ENCODE results near the gene INS.

The INS gene

DNA sequence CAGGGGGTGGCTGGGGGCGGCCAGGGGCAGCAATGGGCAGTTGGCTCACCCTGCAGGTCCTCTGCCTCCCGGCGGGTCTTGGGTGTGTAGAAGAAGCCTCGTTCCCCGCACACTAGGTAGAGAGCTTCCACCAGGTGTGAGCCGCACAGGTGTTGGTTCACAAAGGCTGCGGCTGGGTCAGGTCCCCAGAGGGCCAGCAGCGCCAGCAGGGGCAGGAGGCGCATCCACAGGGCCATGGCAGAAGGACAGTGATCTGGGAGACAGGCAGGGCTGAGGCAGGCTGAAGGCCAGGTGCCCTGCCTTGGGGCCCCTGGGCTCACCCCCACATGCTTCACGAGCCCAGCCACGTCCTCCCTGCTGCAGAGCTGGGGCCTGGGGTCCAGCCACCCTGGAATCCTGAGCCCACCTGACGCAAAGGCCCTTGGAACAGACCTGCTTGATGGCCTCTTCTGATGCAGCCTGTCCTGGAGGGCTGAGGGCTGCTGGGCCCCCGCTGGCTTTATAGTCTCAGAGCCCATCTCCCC, at the start of gene INS:
Gene INS (minus strand): TSS at position 474 of the 524 bp plus-strand sequence. CDS start 238 bp downstream, at position 236.
- no peak for DNase-seq

DNA sequence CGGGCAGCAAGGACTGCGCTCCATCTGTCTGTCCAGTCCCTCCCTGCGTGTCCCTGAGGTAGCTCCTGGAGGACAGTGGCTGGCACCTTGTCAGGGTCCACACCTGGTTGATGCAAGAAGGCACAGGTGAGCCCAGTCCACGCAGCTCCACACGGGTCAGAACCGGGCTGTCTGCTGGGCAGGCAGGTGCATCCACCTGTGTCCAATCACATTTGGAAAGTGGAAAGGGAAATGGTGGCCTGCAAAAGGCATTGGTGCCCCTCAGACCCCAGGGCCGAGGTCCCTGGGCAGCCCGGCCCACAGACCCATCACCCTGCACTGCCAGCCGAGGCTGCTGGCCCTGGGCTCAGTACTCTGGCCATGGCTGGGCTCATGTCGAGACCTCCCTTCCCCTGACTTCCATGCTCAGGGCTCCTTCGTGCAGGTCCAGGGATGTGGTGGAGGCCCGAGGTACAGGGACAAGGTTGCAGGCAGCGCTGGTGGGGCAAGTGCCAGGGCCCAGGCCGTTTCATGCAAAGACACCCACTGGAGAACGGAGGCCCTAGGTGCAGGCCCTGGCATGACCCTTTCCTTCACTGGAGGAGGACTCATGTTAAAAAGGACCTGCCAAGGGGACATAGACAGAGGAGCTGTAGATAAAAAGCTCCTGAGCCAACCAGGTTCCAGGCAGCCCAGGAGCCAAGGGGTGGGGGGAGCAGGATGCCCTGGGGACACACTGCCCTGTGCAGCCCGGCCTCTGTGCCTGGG, 49.5 kb upstream of the INS start:
- no peak for DNase-seq

DNA sequence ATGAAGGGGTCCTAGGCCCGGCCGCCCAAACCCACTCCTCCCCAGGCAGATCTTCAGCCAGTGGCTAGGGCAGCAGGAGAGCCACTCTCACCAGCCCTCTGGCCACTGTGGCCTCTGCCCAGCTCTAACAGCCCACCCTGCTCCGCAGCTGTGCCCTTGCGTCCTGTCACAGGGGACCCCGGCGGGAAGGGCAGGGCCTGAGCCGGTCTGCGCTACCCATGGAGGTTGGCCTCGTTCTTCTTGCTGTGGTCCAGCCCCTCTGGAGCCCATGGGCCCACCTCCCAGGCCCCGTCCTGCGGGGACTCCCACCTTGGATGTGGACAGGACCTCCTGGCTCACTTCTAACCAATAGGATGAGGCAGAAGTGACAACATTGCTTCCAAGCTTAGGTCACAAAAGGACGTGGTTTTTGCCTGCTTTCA, 48.9 kb upstream of the INS start:
- DNase-seq, result no peak

DNA sequence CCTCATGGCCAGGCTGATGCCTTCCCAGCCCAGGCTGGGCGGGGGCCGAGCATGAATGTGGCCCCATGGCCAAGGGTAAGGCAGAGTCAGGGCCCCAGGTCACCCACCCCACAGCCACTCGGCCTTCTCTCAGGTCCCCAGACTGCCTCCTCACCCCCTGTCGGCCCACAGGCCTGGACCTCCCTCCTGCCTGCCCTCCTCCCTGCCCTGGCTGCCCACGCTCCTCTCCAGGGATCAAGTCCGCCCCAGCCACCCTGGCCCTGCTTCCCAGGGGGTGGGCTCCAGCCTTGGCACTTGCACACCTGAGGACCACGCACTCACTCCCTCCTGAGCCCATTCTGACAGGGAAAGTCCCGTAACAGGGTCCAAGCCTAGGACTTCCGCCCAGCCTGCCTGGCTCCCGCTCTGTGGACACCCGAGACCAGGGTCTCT, 48.4 kb upstream of the INS start:
- no peak for DNase-seq

DNA sequence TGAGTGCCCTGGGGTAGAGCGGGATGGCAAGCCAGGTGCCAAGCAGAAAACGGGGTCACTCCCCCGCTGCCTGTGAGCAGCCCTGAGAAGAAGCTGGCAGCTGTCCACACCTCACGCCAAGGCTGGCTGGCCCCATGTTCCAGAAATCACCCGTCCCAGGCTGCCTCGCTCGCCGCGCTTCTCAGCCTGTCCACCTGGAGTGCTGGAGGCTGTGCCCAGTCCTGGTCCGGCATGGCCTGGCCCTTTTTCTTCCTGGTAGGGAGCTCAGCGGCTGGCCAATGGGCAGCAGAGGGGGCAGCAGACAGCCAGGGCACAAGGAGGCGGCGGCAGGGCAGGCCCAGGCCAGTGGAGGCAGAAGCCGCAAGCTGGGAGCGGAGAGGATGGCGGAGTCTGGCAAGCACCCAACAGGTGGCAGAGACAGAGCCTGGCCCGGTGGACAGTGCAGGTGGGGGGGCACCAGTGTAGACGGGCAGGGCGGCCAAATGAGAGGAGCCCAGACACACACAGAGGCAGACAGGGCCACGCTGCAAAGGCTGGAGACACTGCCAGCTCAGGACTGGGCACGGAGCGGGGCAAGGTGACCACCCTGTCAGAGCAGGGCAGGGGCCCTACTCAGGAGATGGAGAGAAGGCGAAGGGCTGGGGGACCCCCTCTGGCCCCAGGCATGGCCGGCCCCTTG, 47.8 kb upstream of the INS start:
- DNase-seq, result no peak

DNA sequence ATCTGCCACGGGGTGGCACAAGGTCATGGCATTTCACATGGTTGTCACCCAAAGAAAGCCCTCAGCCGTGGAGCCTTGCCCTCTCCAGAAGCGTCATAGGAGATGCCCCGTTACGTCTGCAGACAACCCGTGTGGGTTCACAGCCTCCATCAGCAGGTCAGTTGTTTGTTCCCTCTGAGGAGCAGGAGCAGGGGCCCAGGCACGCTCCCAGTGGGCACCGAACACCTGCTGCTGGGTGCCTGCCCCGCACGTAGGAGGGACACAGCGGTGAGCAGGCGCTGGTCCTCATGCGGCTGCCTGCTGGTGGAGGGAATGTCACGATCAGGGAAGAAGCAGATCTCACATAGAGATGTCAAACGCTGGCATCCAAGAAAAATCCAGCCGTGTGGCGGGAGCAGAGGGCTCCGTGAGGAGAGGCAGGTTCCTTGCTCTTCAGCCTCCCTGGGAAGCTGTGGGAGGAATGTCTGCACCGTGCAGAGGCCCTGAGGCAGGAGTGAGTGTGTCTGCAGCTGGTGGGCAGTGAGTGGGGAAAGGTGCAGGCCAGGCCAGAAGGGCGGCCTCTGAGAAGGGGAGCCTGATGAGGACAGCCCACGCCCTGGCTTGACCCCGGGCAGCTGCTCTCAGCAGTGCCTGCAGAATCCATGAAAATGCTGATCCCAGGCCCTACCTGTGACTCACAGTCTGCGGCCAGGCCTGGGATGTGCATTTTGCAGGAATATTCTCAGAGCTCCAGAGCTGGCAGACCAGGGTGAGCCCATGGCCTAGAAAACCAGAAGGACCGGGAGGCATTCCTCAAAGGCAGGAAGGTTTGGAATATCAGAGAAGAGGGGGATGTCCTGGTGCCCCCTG, 47.0 kb upstream of the INS start:
- no peak for DNase-seq

DNA sequence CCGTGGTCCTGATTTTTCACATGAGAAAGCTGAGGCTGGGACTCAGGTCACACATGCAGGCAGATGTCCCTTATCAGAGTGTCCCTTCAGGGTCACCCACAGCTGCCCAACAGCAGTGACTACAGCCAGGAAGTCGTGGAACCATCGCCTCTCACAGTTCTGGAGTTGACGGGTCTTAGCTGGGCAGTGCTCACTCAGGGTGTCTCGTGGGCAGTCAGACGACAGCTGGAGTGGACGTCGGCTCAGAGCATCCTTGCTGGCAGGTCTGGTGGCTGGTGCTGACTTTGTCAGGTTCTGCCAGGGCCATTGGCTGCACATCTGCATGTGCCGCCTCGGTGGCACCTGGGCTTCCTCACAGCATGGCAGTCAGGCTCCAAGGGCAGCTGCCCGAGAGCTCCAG, 46.2 kb upstream of the INS start:
- no peak for DNase-seq

DNA sequence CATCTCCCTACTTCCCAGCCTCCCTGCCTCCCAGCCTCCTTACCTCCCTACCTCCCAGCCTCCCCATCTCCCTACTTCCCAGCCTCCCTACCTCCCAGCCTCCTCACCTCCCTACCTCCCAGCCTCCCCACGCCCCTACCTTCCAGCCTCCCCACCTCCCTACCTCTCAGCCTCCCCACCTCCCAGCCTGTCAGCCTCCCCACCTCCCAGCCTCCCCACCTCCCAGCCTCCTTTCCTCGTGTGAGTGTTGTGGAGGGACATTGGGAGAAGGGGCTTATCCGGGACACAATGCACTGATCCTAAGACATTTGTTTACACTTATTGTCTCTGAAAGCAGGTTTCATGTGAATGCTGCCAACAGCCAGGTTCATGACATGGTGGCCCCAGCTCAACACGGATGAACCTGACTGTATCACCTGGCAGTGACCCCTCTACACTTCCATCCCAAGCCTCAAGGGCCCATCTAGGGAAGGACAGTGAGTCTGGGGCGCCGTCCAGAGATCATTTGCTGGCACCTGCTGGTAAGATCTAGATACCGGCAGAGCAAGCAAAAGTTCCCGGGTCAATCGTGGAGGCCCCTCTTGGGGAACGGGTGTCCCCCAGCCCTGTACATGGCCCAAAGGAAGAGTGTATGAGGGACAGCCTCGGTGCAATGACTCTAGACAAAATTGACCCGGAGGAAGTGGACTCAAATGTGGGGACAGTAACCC, 45.1 kb upstream of the INS start:
- DNase-seq, result no peak

DNA sequence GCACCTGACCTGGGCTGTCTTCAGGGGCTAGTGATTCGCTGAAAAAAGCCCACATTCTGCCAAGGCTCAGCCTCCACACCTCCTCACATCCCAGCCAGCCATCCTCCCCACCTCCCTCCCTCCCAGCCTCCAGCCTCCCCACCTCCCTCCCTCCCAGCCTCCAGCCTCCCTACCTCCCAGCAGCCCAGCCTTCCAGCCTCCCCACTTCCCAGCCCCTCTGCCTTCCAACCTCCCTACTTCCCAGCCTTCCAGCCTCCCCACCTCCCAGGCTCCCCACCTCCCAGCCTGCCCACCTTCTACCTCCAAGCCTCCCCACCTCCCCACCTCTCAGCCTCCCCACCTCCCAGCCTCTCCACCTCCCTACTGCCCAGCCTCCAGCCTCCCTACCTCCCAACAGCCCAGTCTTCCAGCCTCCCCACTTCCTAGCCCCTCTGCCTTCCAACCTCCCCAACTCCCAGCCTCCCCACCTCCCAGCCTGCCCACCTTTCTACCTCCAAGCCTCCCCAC, 44.3 kb upstream of the INS start:
- DNase-seq, result no peak

DNA sequence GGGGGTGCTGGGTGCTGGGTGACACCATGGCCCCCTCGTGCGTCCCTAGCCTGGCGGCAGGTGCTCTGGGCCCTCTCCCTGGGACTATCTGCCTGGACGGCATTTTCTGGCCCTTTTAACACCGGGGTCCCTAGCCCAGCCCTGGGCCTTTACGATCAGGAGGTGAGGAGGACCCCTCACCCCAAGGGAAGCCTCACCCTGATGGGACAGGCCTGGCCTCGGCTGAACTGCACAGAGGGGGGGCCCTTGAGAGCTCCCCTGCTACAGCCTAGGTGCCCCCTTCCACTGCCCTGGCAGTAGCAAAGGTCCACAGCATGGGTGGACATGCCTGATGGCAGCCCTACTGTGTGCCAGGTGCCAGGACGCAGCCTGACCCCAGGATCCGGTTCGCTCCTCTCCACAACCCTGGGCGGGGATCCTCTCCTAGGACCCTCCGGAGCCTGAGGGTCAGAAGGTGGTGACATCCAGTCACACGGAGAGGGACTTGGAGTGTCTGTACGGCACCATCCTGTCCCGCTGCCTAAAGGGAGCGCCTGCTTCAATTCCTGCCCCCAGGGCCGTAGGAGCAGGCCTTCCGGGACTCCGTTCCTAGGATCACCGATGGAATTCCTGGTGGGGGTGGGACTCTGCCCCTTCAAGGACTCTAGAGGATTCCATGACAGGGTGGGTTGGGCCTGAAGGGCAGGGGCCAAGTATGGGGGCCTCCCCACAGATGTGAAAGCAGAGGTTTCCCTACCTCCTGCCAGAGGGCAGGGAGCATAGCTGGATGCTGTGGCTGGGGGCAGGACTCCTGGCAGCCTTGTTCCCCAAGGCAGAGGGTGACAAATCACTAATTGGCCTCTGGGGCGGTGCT, 43.6 kb upstream of the INS start:
- no peak for DNase-seq

DNA sequence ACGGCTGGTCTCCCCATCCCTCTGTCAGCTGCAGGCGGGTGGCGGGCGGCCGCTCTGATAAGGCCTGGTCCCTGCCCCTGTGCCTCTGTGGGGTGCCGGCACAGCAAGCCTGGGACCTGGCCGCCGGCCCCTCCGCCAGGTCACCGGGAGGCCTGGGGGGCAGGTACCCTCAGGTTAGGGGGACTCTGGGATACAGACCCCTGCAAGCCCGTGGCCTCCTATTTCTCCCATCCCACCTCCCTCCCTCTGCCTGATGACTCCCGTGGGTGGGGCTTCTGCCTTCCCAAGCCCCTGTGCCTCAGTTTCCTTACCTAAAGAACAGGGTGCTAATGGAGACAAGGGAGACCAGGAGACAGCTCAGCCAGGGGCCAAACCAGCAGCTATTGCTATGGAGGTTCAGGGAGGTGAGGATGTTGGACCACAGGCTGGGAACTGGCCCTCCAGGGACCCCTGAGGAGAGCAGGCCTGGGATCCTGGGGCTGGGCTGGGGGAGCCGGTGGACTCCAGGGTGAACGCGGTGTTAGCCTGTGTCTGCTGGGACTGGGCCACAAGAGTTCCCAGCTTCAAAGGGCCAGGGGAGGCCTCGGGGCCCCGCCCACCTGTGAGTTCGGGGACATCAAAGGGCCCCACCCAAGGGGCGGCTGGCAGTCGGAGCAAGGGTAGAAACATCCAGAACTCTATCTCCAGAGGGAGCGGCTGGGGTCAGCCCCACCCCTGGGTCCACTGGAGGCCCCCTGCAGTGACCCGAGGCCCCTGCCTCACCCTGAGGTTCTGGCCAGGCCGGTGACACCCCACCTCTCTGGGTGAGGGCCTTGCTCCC, 42.6 kb upstream of the INS start:
- no peak for DNase-seq

DNA sequence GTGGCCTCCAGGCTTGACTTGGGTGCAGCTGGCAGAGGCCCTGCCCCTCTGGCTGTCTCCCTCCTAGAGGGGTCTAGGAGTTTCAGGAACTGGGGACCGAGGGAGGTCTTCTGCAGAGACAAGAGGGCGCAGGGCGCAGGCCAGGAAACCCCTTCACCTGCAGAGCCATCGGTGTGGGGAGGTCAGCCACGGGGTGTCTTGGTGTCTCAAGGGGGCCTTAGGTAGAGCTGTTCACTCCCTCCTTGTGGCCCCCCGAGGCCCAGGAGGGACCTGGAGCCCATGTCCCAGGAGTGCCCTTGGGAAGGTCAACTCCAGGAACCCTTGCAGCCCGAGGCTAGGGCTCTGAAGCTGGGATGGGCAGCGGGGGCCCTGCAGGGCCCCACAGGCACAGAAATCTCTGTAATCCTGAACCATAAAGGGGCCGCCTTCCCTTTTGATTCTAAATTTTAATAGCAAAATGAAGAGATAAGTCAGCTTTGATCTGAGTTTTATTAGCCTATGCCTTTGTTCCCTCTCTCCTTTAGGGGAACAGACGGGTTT, 42.0 kb upstream of the INS start:
- no peak for DNase-seq

DNA sequence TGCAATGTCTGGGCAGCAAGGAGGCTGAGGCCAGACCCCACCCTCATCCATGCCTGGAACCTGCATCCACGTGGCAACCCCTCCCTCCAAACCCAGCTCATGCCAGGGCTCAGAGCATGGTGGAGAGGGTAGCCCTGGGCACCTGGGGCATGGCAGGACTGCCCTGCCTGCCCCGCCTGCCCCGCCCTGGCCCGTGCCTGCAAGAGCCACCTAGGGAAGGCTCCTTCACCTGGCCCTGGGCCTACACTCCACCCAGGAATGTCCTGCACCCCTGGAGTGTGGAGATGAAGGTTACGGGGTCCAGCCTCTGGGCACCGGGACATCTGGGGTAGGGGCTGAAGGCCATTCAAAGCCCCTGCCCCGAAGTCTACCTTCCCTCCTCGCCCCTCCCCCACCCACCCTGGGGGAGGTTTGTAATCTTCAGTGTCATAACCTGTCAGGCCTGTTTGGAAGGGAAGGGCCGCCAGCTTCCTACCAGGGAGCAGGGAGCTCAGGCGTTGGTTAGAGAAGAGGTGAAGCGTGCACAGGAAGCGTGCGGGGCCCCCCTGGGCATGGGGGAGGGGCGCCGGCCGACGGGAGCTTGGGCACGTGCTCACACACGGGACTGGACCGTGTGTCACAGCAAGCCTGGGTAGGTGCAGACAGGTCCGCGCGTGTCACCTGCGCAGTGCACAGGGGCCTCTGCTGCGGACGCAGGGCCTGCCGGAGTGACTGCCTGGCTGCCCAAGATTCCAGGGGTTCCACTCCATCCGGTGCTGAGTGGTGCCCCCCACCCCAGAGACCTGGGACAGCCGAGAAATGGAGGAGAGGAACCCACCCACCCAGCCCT, 41.3 kb upstream of the INS start:
- no peak for DNase-seq

DNA sequence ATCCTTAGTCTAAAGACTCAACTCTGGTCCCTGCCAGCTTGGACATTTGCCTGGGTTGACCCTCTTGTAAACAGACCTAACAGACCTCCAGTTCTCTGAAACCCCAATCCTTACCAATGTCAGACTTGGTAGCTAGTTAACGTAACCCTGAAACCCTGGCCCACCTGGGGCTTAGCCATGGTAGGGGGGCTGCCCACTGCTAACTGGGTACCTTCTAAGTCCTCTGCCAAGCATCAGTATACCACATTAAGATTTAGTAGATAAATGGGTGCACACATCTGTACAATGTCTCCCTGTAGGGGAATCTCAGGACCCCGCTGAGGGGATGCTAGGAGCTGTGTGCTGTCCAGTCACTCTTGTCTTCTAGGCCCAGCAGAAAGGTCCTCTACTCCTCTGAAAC, 40.5 kb upstream of the INS start:
- no peak for DNase-seq

DNA sequence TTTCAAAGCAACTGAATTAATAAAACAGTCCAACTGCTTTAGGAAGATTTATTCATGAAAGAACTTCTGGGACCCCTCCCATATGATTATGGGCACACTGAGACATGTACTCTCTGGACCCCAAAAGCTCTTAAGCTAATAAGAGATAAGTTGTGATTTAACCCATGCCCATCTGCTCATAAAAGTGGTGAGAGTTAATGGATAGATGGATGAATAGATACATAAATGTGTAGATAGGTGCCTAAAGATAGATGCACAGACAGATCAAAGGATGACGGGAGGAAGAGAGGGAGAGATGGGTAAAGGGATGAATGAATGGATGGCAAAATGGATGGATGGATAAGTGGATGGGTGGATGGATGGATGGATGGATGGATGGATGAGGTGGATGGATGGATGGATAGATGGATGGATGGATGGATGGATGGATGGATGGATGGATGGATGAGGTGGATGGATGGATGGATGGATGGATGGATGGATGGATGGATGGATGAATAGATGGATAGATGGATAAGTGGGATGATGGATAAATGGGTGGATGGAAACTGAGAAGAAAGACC, 40.0 kb upstream of the INS start:
- no peak for DNase-seq

DNA sequence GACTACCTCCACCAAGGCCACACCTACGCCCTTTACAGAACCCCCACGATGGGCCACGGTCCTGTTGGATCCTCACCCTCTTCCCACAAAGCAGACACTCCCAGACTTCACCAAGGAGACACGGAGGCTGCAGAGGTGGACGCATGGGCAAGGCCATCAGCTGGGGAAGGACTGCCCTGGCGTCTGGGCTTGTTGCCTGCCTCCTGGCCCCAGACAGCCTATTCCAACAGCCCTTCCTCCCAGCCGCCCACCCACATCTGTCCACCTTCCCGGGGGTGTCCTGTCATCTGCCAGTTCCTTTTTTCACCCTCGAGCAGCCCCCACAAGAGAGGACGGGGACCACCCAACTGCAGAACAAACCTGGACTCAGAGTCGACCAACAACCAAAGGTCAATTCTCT, 39.5 kb upstream of the INS start:
- DNase-seq, result no peak

DNA sequence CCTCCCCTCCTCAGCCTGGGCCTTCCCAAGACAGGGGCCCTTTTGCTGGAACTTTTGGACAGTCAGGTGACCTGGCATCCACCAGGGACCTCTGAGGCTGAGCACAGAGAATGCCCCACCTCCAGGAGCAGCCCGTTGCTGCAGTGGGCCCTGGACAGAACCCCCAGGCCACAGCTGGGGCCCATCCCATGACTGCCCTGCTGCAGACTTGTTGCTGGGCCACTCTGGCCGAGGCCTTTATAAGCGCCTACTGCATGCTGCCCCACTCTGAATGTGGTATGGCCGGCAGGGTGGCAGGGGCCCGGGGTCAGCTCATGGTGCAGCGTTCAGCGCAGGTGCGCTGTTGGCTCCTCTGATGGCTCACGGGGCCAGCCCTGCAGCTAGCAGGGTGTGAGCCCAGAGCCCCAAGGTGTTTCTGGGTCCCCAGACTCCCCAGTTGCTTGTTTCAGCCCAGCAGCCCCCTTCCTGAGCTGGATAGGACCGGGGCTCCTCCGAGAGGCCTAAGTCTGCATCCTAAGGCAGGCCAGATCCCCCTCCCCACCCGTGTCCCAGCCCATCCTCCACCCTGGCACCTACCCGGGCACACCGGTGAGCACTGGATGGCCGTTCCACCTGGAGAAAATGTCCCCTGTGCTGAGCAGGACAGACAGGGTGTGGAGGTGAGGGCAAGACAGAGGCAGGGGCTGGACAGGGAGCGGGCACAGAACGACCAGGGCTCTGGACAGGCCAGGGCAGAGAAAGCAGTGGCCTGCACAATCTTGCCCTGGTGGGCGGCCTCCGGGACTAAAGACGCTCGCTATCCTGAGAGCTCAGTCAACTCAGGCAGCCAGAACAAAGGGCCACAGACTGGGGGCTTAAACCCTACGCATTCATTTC, 38.7 kb upstream of the INS start:
- no peak for DNase-seq

All from NCI-H748 treated with DMSO at 0.1 percent for 48 hours (cell line).